Mammary epithelial cell (primary cell): ENCODE measurements around the gene CASKIN1.

Source experiments
- EZH2 ChIP-seq: IDR thresholded peaks from 2 replicates; pipeline ENCODE4 v1.6.1; 2012; ENCODE audit warnings: low read length, inconsistent platforms, borderline replicate concordance
- TF ChIP-seq, protein P1 (sequence below), 2 donors: IDR thresholded peaks in 1 of 2; conservative IDR thresholded peaks in 1 of 2; 2 replicates each; pipeline ENCODE4 v1.5.1; 2011 to 2012; ENCODE audit warnings: inconsistent platforms in 2 of 2, low read length in 2 of 2, mild to moderate bottlenecking in 2 of 2, control low read depth in 1 of 2, low read depth in 1 of 2; ENCODE audit not compliant: insufficient read depth in 1 of 2; ENCODE audit errors: extremely low read depth in 1 of 2

DNA sequence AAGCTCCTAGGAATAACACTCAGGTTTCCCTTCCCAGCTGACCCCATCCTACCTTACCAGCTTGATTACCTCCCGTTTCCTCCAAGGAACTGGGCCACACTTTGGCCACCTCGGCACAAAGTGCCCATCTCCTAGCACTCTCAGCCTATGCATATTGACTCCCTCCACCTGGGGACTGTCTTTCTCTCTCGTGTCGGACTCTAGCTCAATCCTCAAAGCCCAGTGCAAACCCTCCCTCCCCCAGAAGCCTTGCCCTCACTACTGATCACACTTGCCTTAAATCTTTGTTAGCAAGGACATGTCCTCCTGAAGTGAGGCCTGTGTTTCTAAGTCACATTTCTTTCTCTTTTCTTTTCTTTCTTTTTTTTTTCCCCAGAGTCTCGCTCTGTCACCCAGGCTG lies 50.6 kb downstream of the CASKIN1 start:
- TF ChIP-seq, protein P1, sequence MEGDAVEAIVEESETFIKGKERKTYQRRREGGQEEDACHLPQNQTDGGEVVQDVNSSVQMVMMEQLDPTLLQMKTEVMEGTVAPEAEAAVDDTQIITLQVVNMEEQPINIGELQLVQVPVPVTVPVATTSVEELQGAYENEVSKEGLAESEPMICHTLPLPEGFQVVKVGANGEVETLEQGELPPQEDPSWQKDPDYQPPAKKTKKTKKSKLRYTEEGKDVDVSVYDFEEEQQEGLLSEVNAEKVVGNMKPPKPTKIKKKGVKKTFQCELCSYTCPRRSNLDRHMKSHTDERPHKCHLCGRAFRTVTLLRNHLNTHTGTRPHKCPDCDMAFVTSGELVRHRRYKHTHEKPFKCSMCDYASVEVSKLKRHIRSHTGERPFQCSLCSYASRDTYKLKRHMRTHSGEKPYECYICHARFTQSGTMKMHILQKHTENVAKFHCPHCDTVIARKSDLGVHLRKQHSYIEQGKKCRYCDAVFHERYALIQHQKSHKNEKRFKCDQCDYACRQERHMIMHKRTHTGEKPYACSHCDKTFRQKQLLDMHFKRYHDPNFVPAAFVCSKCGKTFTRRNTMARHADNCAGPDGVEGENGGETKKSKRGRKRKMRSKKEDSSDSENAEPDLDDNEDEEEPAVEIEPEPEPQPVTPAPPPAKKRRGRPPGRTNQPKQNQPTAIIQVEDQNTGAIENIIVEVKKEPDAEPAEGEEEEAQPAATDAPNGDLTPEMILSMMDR (conservative IDR thresholded peaks at IDR 0.05 in 1 of 2, IDR thresholded peaks at IDR 0.05 in 1 of 2; ENCODE audit: extremely low read depth in 1 of 2, insufficient read depth in 1 of 2, low read depth in 1 of 2, low read length in 2 of 2), result no peak
- TF ChIP-seq EZH2, result no peak
